T-helper 17 cell (primary cell): ENCODE measurements around the gene DLG1. TPM values are rescaled to one million over a fixed set of nuclear protein-coding genes. Genes with fewer than 3 reads are reported as not detected.

Source experiments
- ATAC-seq: fragments of 150-1000 bp; cut with Tn5 transposase; 2 replicates; pipeline ENCODE4 v1.10.0; 2021; ENCODE audit warnings: mild to moderate bottlenecking, moderate library complexity
- DNase-seq, 3 donors: peaks; one replicate each; pipeline versions ENCODE4 v3.0.0 to v3.0.0-alpha.2; 2020 to 2021
- H3K9me3 ChIP-seq: one replicate; pipeline ENCODE4 v1.7.0; 2013; ENCODE audit warnings: low read length, mild to moderate bottlenecking; ENCODE audit not compliant: control insufficient read depth, poor library complexity, severe bottlenecking
- H3K27ac Mint-ChIP-seq: one replicate; pipeline ENCODE4 v1.8.0; 2022; ENCODE audit warnings: mild to moderate bottlenecking, moderate library complexity, mixed read lengths
- H3K27me3 Mint-ChIP-seq: one replicate; pipeline ENCODE4 v1.8.0; 2022; ENCODE audit warnings: mixed read lengths
- H3K36me3 Mint-ChIP-seq: one replicate; pipeline ENCODE4 v1.8.0; 2022; ENCODE audit warnings: low read depth, mixed read lengths
- H3K4me1 Mint-ChIP-seq: one replicate; pipeline ENCODE4 v1.8.0; 2022; ENCODE audit warnings: mild to moderate bottlenecking, mixed read lengths
- H3K4me3 Mint-ChIP-seq: one replicate; pipeline ENCODE4 v1.8.0; 2022; ENCODE audit warnings: mild to moderate bottlenecking, moderate library complexity, mixed read lengths
- total RNA-seq, 4 donors: library from RNA in 2 of 4; stranded (reverse) in 2 of 4; gene quantifications; one replicate each; pipeline ENCODE4 v1.2.3 and lab custom pipeline; 2022 to 2026

DLG1 gene
- total RNA-seq (10 to 100 TPM; 87.5 to 99.7 TPM), total RNA-seq (lab: John Stamatoyannopoulos, UW) (91.3 to 93.5 reads per million in 2 donors)

DNA sequence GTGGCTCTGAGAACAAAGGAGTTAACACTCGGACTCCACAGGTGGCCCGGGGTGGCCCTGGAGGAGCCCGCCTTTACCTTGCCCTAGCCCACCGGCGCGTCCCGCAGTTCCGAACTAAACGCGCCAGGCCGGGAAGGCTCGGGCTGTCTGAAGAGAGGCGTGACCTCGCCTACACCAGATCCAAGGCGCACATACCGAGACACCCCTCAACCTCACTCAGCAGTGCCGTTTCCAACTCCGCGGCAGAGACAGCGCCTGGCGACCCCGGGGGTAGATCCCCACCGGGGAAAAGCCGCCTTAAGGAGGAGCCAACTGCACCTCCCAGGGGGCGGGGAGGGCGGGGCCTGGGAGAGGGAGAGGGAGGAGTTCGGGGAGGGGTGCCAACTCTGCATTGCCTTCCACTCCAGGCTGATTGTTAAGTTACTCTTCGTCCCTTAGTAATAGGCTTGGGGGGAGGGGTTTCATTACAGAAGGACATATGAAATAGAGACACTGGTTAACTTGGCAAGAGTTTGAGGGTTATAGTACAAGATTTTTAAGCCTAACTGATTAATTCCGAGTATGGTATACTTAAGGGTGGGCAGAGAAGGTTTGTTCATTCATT lies at the start of gene DLG1:
Gene DLG1 (minus strand): TSS at position 272 of the 604 bp plus-strand sequence. CDS start 1,408 bp downstream, outside the sequence.
- H3K4me3 Mint-ChIP-seq, result peak within 1 kb of the TSS; percentile 96
- DNase-seq (peak; percentile 40 to 82 (median 74)), ATAC-seq (peak; percentile 66)
- H3K27ac Mint-ChIP-seq, result peak within 1 kb of the TSS; percentile 92
- H3K9me3 ChIP-seq, result no peaks in the 10 kb centered on the region
- peaks cover 8% of the 10 kb centered on the region for H3K27me3 Mint-ChIP-seq
- H3K36me3 Mint-ChIP-seq, result peaks cover 2% of the 10 kb centered on the region
- H3K4me1 Mint-ChIP-seq, result peaks cover 14% of the 10 kb centered on the region

DNA sequence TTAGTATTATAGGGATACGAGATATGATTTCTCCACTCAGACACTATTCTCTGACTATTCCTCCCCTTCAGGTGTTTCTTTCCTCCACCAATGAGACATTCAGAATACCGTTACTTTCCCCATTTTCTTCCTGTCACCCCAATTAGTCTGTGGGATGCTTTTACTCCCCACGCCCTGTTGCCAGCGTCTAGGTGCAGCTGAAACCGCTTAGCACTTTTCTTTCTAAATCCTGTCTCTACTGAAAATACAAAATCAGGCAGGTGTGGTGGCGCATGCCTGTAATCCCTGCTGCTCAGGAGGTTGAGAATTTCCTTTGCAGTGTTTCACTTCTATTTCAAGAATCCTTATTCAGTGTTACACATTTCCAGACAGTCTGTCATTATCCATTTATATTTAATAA lies 49.6 kb upstream of the DLG1 start:
- Mint-ChIP-seq H3K27me3 (peaks cover 32% of the 10 kb centered on the region), H3K4me1 (no peaks in the 10 kb centered on the region), H3K36me3 (no peaks in the 10 kb centered on the region), H3K4me3 (no peak overlapping the region), H3K27ac (no peak overlapping the region)
- DNase-seq, result no peak
- no peaks in the 10 kb centered on the region for H3K9me3 ChIP-seq
- no peak for ATAC-seq

DNA sequence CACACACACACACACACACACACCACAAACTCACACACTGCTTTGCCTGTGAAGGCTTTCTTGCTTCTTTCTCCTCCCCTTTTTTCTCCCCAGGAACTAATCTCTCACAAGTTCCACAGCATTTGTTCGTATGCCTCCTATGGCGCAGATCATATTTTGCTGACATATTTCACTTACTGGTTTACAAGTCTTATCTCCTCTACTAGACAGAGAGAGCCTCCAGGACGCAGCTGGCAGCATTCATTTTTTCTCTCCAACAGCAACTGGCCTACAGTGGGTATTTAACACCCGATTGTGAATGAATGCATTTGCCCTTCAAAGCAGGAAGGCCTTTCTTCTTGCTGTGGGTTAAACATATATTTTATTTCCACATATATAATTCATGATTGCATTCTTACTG lies 47.0 kb upstream of the DLG1 start:
- Mint-ChIP-seq H3K27ac (no peak overlapping the region), H3K36me3 (no peaks in the 10 kb centered on the region), H3K27me3 (peaks cover 32% of the 10 kb centered on the region), H3K4me3 (no peak overlapping the region), H3K4me1 (no peaks in the 10 kb centered on the region)
- DNase-seq (no peak), ATAC-seq (no peak)
- no peaks in the 10 kb centered on the region for H3K9me3 ChIP-seq

DNA sequence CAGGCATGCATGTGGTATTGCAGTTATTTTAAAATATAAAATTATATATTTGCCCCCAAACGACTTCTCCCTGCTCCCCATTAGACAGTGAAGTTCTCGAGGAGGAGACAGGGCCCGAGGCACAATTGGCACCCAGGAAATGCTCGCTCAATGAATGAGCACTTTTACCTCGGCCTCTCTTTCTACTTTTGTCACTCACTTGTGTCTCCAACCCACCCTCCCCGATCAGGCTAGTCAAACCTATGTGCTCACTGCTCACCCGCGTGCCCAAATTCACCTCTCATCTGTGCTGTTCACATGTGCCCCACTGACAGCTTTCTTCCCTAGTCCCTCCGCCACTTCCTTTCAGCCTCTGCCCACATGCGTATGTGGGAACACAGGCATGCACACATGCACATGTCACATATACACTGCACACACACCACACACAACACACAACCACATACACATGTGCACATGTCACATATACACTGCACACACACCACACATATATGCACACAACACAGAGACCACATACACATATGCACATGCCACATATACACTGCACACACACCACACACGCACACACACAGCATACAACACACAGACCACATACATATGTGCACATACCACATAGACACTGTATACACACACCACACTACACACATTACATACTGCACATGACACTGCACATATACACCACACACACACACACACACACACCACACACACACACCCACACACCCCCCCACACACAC lies 46.3 kb upstream of the DLG1 start:
- DNase-seq (no peak), ATAC-seq (no peak)
- Mint-ChIP-seq H3K4me3 (no peak overlapping the region), H3K27ac (no peak overlapping the region), H3K4me1 (peaks cover 2% of the 10 kb centered on the region), H3K27me3 (peaks cover 35% of the 10 kb centered on the region), H3K36me3 (no peaks in the 10 kb centered on the region)
- no peaks in the 10 kb centered on the region for H3K9me3 ChIP-seq

DNA sequence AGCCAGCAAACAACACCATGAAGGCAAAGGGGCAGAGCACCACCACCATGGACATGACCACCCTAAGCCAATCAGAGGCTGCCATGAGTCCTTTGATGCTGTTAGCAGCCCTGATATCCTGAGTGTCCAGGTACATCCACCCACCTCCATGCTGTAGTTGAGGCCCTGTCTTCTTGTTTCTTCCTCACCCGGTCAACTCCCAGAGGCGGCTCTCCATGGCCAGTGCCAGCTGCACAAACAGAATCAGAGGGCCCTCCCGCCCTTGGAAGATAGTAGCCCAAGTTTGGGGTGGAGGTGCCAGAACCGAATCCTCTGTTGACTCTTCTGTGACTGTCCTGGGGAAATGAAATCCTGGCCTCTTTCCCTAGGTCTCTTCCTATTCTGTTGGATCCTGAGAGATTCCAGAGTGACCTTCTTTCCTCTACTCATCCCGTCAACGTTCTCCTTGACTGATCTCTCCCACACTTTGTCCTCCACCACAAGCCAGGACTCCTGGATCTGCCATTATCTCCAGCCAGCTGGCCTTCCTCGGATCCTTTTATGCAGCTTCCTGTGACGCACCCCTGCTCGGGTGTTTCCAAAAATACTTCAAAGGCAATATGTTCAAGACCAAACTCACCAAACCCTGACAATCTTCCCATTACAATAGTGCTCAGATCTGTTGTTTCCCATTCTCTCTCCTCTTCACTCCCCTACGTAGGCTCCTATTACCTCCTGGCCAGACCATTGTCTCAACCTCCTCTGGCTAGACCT lies 45.4 kb upstream of the DLG1 start:
- ATAC-seq, result no peak
- no peaks in the 10 kb centered on the region for H3K9me3 ChIP-seq
- DNase-seq, result no peak
- Mint-ChIP-seq H3K4me3 (no peak overlapping the region), H3K4me1 (peaks cover 2% of the 10 kb centered on the region), H3K27me3 (peaks cover 26% of the 10 kb centered on the region), H3K27ac (no peak overlapping the region), H3K36me3 (no peaks in the 10 kb centered on the region)

DNA sequence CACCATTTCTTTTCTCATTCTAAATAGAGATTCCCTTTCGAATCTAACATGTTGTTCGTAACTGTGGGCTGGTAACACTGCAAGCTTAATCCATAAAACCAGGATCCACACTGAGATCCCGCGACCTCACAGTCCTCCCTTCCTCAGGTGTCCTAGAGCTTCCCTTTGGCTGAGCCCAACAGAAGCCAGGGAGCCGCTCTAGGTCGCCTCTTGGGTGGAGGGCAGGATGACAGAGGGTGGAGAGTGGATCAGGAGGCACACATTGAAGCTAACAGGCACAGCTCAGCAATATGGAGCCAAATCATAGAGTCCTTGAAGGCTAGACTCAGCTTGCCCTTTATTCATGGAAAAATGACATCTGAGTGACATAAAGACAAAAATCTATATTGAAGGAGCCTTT lies 44.7 kb upstream of the DLG1 start:
- no peak overlapping the region for H3K27ac Mint-ChIP-seq
- H3K4me1 Mint-ChIP-seq, result peaks cover 2% of the 10 kb centered on the region
- H3K4me3 Mint-ChIP-seq, result no peak overlapping the region
- no peak for DNase-seq
- no peaks in the 10 kb centered on the region for H3K9me3 ChIP-seq
- no peak for ATAC-seq
- H3K36me3 Mint-ChIP-seq, result no peaks in the 10 kb centered on the region
- H3K27me3 Mint-ChIP-seq, result peaks cover 19% of the 10 kb centered on the region

DNA sequence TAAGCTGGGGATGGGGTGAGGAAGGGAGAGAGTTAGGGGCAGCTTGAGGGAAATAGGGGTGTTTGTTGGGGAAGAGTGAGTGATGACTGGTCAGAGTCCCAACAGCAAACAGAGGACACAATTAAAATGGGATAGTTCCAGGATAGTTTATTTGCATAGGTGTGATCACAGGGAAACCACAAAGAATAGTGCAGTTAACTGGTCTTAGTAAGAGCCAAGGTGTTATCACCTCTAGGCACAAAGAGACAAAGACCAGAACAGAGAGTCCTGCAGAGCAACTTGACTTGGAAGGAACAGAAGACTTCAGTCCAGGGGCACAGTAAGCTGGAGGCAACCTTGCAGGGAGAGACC lies 42.1 kb upstream of the DLG1 start:
- H3K4me1 Mint-ChIP-seq, result peaks cover 6% of the 10 kb centered on the region
- no peak overlapping the region for H3K27ac Mint-ChIP-seq
- ATAC-seq, result no peak
- no peak for DNase-seq
- H3K4me3 Mint-ChIP-seq, result no peak overlapping the region
- no peaks in the 10 kb centered on the region for H3K36me3 Mint-ChIP-seq
- peaks cover 15% of the 10 kb centered on the region for H3K27me3 Mint-ChIP-seq
- no peaks in the 10 kb centered on the region for H3K9me3 ChIP-seq

DNA sequence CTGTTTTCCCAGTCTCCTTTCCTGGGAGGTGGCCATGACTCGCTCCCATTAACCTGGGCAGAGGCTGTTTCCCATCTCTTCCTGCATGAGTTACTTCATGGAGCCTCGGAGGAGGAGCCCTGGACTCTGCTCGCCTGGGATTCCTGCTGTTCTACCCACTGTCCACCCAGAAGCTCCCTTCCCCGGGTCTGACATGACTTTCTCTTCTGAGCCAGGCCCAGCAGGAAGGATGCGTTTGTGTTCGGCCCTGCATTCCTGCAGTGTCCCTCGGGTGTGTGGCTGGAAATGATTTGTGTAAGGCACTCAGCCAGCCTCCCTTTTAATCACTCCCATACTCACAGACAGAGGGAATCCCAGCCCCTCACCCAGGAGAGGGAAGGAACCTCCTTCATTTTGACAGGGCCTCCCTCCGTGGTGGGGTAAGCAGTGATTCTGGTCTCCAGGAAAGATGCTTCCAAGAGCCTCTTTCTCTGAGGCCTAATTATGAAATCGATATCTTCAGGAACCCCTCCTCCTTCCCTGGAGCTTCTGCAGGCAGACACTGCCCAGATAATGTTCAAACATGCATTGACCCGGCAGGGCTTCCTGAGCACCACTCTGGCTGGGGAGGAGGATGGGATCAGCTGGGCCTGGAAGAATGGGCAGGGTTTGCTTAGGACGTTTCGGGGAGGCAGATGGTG lies 41.6 kb upstream of the DLG1 start:
- ATAC-seq (no peak), DNase-seq (no peak)
- Mint-ChIP-seq H3K36me3 (no peaks in the 10 kb centered on the region), H3K27me3 (peaks cover 20% of the 10 kb centered on the region), H3K4me1 (peaks cover 6% of the 10 kb centered on the region), H3K4me3 (no peak overlapping the region), H3K27ac (no peak overlapping the region)
- H3K9me3 ChIP-seq, result no peaks in the 10 kb centered on the region

DNA sequence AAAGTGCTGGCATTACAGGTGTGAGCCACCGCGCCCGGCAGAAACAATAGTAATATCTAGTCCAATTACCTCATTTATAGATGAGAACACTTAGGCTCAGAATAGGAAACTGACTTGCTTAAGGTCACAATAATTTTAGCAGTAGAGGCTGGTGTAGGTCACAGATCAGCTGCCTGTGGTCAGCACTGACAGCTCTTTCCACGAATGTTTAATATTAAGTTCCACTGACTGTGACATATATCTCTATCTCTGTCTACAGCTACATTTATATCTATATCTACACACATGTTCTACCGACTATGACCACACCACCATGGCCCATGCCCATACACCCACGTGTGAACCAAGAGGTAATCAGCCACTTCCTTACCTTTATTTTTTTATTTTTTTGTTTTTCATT lies 40.2 kb upstream of the DLG1 start:
- ATAC-seq (no peak), DNase-seq (no peak)
- H3K27me3 Mint-ChIP-seq, result peaks cover 25% of the 10 kb centered on the region
- H3K4me3 Mint-ChIP-seq, result no peak overlapping the region
- H3K27ac Mint-ChIP-seq, result no peak overlapping the region
- no peaks in the 10 kb centered on the region for H3K36me3 Mint-ChIP-seq
- peaks cover 6% of the 10 kb centered on the region for H3K4me1 Mint-ChIP-seq
- no peaks in the 10 kb centered on the region for H3K9me3 ChIP-seq

DNA sequence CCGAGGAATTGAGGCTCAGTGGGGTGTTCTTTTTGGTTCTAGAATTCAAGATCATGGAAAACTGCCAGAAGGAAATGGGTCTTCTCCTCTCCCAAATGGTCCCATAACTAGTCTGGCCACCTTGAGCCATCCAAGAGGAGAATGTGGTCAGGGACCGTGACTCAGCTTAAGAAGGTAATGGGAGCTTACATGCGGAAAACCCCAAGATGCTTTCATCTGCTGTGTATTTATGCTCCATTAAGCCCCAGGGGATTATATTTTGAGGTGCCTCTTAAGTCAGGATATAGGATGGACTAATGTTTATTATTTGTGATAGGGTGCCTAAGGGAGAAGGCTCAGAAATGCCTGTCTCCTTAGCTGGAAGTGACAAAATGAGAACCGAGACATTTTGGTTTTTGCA lies 39.2 kb upstream of the DLG1 start:
- Mint-ChIP-seq H3K36me3 (no peaks in the 10 kb centered on the region), H3K27me3 (peaks cover 27% of the 10 kb centered on the region), H3K4me3 (no peak overlapping the region), H3K4me1 (peaks cover 6% of the 10 kb centered on the region), H3K27ac (no peak overlapping the region)
- DNase-seq, result no peak
- no peaks in the 10 kb centered on the region for H3K9me3 ChIP-seq
- ATAC-seq, result no peak

DNA sequence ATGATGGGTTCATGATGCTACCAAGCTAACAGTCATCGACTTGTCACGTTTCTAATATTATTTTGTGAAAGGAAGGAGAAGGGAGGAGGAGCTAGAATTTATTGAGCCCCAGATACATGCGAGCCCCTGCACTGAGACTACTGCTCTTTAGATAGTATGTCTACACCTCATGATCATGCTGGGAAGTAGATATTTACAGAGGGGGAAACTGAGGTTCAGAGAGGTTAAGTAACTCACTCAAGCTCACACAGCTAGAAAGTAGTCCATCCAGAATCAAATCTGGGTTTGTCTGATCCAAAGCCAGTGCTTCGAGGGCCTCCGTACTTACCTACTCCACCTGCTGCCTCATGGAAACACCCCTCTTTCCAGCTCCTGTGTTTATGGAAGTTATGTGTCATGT lies 38.8 kb upstream of the DLG1 start:
- peaks cover 6% of the 10 kb centered on the region for H3K4me1 Mint-ChIP-seq
- no peak for ATAC-seq

DNA sequence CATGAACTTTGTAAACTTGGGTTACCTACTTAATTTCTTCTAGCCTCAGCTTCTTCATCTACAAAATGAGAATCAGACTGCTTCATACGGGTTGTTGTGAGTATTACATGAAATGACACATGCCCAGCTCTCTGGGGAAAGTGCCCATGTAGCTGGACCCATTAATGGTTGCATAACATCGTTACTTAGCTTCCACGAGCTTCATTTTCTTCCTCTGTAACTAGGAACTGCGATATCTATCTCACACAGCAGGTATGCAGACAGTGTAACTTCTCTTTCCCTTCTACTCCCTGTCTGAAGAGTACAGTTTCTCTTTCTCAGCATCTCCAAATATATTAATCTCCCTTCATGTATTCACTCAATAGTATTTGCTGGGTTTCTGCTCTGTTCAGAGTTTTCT lies 37.9 kb upstream of the DLG1 start:
- H3K9me3 ChIP-seq, result no peaks in the 10 kb centered on the region
- Mint-ChIP-seq H3K27me3 (peaks cover 34% of the 10 kb centered on the region), H3K36me3 (peaks cover 3% of the 10 kb centered on the region), H3K4me3 (no peak overlapping the region), H3K4me1 (peaks cover 6% of the 10 kb centered on the region), H3K27ac (no peak overlapping the region)
- DNase-seq (no peak), ATAC-seq (no peak)

More for the DNA sequence above, 38.8 kb upstream of the DLG1 start:
- Mint-ChIP-seq H3K27ac (no peak overlapping the region), H3K27me3 (peaks cover 30% of the 10 kb centered on the region), H3K36me3 (no peaks in the 10 kb centered on the region), H3K4me3 (no peak overlapping the region)
- no peaks in the 10 kb centered on the region for H3K9me3 ChIP-seq
- DNase-seq, result no peak
